ENCODE measurements around the gene SATB2.

The SATB2 gene

DNA sequence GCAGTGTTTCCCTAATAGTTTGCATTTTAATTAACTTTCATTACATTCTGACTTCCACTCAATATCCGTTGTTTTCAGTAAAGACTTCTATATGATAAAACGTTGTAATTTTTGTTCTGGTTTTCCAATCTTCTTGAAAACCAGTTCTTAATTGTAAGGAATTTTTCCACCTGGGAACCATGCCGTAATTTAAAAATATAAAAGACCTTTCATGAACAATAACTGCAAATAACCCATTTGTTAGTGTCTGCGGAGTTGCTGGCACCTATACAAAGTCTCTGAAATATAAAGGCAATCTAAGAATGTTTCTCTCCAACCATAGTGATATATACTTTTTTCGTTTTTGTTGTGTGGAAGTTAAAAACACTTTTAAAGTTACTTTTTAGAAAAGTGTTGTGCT, 7.7 kb upstream of the SATB2 start:
- no peak for DNase-seq

DNA sequence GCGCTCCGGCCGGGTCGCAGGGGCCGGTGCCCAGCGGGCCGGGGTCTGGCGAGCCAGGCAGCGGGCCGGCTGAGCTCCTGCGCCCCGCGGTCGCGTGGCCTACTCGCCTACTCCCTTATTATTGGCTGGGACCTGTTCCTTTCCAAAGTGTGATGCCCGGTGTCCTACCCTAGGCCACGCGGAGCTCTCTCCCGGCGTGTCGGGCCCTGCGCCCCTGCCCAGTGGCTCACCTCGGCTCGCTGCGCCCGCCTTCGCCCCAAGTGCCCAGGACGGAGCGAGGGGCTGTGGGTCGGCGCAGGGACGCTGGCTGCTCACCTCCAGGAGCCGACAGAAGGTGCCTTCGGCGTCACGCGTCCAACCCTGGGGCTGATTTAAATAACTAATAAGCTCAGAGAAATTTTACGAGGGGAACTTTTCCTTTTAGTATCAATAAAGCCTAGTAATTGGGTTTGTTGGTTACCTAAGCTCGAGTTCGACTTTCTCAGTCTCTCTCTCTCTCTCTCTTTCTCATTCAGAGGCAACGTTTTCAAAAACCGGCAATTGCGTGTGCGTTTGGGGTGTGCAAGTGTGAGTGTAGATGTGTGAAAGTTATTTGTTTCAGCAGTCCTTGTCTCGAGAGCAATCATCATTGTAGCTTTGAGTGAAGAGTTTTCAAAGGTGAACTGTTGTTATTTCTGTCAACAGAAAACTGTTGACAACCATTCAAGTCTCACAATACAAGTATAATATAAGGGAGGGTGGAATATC, 7.0 kb upstream of the SATB2 start:
- DNase-seq = no peak

DNA sequence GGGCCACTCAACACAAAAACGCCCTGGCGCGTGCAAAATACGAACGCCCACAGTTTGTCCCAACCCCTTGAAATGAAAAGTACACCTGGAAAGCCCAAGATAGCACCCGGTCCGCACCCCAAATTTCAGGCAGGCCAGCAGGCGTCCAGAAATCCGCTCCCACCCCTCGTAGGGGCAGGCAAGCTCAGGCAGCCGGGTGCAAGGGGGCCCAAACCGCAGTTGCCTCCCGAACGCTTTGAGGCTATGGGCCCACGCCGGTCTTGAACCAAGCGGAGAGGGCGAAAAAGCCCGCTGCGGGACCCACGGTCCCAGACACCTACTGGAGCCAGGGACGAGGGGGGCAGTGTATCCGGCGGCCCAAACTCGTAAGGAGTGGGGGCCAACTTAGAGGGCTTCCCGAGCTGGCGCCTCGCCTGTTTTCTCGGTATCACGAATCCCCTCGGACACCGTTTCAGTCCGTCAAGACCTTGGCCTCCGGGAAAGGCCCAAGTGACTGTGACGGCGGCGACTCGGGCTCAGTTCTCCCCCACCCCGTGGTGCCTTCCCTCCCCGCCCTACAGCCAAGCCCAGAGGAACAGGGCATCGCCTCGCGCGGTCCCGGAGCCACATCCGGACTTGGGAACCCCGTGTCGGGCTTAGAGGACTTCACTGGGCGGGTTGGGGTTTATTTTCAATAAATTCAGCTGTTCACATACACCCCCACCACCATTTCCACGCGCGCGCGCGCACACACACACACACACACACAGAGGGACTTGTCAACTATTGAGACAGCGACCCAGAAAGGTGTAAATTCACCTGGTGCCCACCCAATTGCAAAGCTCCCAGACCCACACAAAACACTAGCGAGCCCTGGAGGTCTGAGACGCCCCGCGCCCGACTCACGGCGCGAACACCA, 6.2 kb upstream of the SATB2 start:
- DNase-seq = no peak

DNA sequence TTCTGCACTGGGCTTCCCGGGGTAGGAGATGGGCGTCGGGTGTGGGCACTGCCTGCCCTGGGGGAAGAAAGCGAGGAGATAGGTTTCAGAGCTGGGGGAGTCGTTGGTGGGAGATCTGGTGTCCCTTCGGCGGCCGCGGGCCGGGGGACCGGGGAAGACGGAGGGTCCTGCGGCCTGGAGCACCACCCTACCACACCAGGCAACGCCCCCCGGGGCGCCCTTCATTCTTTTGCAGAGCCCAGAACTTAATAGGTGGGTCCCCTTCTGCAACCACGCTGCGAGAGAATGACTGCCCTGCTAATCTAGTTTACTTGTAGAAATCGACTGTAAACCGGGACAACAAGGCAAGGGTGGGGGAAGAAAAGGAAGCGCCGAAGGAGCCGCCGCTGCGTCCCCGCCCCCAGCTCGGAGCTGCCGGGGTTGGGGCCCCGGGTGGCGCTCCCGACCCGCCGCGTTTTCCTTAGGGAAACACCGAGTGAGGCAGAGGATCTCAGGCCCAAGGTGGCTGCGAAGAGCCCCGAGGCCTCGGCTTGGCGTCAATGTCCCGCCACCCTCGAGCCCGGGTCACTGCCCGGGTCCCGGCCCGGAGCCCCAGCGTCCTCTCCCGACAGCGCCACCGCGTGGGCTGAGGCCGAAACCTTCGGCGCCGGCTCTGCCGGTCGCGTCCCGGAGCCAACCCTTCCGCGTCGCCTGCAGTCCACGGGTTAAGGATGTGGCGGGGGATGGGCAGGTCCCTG, 5.4 kb upstream of the SATB2 start:
- no peak for DNase-seq

DNA sequence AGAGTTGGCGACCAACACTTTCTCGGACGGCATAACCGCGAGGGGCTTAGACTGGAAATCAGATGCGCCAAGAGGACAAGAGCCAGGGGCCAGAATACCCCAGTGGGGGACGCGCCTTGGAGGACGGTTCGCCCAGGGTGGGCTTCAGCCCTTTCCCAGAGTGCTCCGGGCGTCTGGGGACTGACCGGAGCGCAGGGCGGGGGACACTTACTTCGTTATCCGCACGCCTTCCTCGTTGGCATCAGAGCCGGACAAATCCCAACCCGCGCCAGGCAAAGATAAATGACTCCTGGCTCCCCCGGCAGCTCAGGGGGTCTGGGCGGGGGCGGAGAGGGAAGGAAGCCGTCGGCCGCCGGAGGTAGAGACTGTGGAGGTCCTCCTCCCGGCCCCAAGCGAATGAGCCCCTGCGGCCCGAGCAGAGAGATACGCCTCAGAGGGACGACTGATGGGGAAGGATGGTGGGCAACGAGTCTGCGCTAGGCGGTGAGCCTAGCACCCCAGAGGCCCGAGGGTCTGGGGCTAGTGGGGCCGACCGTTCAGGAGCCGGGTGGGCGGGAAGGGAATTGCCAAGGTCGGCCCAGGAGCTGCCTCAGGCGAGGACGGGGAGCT, 4.7 kb upstream of the SATB2 start:
- no peak for DNase-seq

DNA sequence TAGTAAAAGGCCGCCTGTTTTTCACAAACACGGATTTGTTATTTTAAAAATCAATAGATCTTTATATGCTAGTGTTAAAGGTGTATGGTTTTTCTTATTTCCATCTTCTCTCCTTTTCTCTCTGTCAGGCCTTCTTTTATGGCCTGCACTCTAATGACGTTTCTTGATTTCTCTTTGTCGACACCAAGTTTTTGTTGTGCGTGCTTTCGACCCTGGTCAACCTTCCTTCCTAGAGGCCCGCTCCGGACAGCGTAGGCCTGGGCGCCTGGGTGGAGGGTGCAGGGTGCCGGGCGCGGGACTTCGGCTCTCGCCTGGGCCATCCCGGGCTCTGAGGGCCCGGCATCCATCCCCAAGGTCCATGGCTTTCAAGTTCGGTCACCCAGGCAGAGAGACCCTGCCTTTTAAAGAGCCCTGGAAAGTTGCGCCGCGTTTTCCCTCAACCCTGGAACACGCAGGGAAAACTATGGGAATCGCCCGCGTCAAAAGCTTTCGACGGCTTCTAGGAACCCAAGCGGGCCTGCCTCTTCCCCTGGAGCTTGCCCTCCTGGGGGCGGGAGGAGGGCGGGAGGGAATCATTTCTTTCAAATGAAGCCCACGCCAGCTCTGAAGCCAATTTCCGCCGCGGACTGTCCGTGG, 4.1 kb upstream of the SATB2 start:
- no peak for DNase-seq

DNA sequence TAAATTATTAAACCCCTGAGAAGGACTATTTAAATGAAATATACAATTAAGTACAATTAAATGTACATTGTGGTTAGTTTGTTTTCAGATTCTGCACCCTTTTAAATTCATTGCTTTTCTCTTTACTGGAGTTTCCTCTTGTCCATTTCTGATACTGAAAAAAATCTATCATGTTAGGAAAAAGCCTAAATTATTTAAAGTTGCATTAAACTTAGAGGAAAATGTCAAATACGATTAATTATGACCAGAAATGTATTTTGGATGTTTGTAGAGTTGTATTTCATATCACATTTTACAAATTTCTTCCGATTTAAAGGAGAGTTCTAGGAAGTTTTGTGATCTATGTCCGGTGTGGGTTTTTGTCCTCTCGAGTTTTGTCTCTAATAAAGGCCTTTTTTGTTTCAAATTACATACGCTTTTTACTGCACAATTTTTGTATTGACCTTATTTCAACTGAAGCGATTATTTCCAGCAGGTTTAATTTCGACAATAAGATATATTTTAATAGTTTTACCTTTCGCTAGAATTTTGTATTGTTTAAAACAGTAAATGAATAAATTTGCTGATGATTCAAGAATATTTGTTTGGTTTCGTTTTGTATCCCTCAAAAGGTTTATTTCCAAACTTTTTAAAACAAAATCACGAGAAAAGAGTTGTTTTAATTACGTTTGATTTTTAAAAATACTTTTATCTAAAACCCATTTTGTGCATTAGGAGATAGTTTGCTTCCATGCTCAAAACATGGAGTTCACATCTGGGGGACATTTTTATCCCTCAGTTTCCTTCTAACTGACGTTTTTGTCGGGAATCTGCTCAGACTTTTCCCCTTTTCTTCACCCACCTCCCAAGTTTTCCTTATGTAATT, 3.3 kb upstream of the SATB2 start:
- DNase-seq = no peak

DNA sequence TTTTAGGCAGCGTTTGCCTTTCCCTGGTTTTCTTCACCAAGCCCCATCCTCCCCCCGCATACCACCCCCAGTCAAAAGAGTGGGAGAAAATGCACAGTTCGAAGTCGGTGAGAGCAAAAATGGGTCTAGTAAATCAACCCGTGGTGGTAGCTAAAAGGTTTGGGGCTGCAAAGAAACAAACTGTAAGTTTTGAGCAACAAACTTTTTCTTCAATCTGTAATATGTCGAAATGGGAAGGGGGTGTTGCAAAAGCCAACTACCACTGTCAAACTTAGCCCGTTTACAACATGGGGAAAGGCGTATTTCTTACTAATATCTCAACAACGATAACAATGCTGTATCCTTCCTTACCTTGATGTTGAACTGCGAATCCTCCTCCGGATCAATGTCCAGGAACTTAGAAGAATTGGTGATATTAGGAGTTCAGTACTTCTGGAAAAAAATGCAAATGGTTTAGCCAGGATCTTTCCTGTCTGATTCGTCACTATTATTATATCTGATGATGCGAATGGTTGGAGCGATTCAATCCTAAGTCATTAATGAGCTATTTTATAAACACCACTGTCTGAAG, 2.4 kb upstream of the SATB2 start:
- DNase-seq = no peak

DNA sequence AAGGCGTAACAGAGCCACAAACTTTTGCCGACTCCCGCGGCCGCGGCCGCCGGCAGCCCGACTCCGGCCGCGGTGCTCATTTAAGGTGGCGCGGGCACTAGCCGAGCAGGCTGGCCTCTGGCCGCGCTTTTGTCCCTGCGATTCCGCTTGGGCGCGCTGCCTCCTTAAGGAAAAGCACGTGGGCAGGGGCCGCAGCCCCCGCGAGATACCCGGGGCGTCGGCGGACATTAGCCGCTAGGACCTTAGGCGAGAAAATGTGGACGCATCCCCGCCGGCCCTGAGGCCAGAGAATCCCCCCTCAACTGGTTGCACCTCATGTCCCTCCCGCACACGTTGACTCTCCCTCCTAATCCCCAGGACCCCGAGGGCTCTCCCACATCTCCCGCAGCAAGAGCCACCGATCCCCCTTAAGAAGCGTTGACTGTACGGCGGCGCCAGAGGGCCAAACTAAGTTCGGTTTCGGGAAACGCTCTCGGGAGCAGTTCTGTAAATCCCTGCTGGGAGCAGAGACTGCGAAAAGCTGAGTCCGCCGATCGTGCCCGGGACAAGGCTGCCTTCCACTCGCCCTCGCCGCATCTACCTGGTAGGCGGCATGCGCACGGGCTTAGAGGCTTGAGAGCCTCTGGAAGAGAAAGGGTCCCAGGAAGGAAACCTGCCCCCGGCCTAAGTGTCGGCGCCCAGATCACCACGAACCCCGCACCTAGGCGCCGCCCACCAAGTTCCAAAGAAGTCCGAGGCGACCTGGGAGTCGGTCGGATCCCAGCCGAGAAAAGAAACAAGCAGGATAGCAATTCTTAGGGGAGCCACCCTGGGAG, 1.8 kb upstream of the SATB2 start:
- DNase-seq = no peak

DNA sequence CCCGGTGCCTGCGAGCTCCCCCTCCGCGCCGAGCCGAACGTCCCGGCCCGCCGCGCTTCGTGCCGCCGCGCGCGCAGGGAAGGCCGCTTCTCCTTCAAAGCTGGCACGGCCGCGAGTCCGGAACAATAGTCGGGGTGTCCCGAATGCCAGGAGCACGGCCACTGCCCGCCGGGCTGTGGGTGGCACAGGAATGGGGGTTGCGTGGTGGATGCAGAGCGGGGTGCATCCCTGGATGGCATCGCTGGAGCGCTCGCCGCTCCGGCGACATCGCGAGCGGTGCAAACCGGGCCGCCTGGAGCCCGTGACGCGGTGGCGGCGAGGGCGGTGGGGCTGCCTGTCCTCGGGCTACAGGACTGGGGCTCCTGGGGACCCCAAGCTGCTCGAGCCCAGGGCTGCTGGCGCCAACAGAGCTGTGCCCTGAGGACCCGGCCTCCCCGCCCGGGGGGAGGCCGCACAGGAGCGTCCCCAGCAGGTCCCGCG, 1.1 kb upstream of the SATB2 start:
- no peak for DNase-seq

DNA sequence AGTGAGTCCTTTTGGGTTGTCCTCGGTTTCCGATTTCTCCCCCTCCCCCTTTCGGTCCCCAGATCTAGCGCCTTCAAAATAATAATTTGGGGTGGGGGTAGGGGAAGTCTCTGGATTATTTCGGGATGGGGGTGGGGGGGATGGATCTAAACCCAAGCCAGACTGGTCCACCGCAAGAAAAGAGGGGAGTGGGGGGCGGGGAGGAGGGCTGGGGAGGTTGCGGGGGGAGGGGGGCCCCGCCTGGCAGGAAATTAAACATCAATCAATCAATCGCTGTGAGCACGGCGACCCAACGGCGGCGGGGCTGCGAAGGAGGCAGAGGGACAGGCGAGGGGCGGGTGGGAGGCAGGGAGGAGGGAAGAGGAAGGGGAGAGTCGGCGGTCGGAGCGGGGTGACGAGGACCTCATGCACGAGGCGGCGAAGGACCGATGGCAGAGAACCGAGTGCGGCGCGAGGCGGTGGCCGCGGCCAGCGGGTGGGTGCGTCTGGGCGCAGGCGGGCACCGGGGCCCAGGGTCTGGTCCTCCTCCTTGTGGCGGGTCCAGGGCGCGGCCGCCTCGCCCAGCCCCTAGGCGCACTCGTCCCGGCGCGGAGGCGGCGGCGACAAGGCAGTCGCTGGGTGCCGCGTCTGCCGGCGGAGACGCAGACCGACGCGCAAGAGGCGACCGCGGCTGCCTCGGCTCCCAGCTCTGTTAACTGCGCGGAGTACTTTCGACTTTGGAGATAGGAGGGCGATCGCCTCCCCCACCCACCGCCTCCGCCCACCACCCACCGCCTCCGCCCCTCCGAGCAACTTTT, 468 bp upstream of the SATB2 start:
- DNase-seq = no peak

DNA sequence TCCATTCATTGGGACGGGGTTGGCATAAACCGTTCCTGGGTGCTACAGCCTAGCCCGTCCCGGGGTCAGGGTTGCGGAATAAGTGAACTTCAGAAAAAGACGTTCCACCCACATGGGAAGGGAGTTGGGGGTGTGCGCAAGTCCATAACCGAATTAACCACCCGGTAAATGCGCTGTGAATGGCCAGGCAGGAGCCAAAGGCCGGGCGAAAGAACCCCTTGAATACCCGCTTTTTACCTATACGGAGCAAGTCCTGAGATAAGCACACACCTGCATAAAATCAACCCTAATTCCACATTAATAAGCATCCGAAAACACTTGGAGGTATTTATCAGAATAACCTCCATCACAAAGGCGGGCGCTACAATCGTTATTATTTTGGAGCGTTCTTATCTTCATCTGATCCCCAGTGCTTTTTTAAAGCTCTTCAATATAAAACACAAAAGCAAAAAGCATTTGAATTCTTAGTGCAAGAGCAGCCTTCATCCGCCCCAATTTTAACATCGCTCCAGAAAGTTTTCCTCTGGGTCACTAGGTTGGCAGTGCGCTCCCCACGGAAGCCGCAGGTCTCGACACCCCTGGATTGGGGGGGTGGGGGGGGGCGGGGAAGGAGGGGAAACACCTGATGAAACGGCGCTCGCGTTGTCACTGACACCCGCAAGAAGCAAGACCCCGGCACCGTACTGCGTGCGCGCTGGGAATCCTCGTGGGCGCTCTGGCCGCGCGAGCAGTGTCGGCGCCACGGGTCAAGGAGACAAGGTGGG, 1.2 kb downstream of the SATB2 start:
- no peak for DNase-seq

DNA sequence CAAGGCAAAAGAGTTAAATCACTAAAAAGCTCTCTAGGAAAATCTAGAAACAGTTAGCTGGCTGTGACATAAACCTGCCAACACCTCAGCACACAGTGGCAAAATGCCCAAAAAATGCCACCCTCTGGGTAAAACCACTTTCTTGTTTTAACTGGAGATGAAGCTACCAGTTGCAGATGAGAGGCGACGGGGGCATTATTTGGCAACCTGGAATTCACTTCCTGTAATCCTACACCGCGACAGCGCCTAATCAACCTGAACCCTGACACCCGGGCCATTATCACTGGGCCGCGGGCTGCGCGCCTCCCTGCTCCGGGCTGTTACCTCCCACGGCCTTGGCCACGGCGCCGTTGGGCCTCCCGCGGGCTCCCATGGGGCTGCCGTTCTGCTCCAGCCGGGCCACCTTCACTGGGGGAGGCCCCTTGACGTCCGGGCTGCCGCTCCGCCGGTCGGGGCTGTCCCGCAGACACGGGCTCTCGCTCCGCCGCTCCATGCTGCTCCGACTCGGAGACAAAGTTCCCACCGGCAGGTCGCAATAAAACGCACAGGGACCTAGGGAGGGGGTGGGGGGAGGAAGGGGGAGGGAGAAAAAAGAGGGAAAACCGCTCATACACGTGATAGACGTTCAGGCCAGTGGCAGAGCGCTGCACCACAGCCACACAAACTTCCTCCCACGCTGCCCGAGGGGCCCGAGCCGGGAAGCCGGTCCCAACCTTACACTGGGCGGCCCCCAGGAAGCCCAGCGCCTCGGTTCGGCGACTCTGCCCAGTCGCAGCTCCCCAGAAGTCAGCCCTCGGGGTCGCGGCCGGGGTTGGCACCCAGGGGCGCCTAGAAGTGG, 2.0 kb downstream of the SATB2 start:
- DNase-seq = no peak

DNA sequence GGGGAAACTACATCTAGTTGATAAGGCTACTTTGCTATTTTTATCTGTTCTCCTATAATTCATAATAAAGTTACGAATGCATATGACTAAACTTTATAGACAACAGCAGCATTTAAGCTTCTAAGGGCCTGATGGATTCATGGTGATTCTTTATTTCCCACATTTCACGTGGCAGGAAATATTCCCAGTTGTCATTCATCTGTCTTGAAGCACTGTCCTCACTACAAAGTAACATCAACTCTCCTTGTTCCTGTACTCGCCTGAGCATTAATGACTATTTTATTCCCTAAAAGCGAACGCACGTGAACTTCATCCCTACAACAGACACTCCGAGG, 2.6 kb downstream of the SATB2 start:
- DNase-seq = no peak

DNA sequence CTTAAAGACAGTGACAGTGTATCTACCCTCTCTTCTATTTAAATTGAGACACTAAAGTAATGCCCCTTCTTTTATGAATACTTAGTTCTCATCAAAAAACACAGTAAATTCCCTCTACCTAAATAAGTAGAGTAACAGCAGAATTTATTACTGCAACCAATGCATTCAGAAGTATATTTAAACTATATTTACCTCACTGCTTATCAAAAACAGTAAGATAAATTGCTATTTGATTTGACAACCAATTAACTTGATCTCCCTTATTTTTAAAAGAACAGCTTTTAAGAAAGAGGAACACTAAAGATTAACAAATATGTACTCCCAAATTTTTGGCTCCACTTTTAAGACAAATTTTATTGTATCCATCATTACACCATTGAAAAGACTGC, 4.8 kb downstream of the SATB2 start:
- DNase-seq = no peak

DNA sequence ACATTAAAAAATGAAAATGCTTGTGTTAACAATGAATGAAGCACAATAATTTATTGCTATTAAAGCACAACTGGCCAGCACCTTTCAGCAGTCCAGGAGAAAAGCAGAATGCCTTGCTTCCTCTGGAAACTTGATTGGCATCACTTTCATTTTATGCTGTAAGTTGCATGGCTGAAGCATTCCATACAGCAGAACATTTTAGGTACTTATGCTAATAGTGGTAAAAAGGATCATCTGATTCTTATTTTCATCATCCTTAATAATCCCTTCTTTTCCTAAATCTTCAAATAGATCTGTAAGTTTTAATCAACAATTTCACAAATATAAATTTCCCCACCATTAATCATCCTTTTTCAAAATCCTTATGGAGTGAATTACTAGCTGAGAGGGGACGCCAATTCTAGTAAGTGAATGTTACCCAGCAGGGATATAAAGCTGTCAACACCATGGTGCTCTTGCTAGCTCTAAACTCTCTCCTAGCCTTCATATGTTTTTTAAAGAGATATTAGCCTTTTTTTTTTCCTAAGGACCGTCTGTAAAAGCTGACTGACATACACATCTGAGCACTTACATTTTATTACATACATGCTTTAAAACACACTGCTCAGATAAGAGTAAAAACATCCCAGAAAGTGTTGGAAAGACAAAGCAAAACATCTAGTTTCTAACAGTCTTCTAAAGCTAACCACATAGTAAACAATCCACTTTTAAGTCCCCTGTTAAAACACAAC, 5.3 kb downstream of the SATB2 start:
- no peak for DNase-seq

DNA sequence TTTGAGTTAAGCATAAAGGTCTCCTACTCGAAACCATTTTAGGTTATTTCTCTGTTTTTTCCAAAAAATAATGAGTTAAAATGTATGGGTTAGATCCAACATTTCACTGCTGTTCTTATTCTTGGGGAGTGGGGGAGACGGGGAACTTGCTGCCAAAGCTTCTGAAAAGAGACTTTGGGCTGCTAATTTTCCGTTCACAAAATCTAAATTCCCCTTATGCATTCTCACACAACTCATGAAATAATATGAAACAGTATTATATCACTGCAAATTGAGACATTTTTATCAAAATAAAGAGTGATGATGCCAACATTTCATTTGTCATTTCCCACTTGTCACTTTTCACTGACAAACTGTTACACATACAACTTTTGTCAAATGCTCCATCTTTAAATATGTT, 7.8 kb downstream of the SATB2 start:
- no peak for DNase-seq

Data from NCI-H1417 treated with DMSO at 0.1 percent for 48 hours (cell line).